Measurements from ENCODE around the gene RCN2.

DNA sequence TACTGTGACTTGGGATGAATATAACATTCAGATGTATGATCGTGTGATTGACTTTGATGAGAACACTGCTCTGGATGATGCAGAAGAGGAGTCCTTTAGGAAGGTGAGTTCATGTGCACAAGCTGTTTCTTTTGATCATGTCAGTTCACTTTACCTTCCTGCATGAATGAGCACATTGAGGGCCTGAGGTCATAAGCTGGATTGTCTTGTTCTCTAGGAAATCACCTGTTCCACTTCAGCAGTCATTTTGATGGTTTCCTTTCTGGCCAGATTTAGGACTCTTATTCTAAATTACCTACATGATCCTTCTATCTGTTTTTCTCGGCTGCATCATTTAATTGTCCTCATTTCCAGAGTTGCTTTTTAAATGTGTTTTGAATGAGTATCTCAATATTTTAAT is 4.1 kb downstream of the RCN2 start:
- TF ChIP-seq EZH2 (IDR thresholded peaks at IDR 0.05; ENCODE audit: insufficient read depth, poor library complexity, severe bottlenecking) (no peak), EZH2phosphoT487 (IDR thresholded peaks at IDR 0.05; ENCODE audit: insufficient read depth, low read depth) (no peak)
